Stimulated activated CD4-positive, alpha-beta T cell treated with anti-CD3 and anti-CD28 coated beads, Interleukin-1b, Interleukin-23, amount 100 ng/mL, for 4 hours (primary cell): ENCODE data around the gene NR6A1.
"Not testable (repeated sequence)": the region's sequence is repeated elsewhere in the genome, so short reads cannot be mapped to it uniquely, and the experiment has no call there.

Experiments
- DNase-seq, 2 donors: peaks; one replicate each; pipeline ENCODE4 v3.0.0-alpha.2; 2020; ENCODE audit warnings: low read depth in 2 of 2

Gene NR6A1

DNA sequence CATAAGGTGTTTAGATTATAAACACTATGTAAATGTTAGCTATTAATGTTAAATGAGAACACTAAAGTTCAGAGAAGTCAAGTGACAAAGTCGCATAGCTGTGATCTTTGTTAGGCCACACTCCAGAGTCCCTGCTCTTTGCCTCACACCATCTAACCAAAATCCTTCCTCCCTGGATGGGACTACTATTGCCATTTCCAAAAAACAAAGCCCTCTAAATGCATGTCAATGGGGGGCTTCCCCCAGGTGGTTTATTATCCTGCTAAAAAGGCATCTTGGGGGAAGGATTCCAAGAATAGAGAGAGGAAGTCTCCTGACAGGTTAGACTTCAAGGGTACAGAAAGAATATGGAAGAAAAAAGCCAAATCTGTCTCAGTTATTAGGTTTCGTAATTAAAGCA, 10.4 kb downstream of the NR6A1 start:
- no peak for DNase-seq

DNA sequence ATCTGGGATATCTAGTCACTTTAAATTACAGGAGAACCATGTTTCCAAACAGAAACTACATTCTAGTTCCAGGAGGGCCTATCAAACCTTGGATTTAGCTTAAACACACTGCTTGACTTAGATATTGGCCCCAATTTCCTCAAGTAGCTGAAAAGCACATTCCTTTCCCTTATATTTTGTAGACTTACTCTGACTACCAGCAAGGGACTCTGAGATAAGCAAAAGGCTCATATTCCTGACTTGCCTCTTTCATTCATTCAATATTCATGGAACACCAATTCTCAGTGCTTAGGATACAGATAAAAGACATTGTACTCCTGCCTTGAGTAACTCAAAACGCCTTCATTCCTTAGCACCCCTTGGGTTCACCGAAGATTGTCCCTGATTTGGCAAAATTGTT, 11.8 kb downstream of the NR6A1 start:
- no peak for DNase-seq

DNA sequence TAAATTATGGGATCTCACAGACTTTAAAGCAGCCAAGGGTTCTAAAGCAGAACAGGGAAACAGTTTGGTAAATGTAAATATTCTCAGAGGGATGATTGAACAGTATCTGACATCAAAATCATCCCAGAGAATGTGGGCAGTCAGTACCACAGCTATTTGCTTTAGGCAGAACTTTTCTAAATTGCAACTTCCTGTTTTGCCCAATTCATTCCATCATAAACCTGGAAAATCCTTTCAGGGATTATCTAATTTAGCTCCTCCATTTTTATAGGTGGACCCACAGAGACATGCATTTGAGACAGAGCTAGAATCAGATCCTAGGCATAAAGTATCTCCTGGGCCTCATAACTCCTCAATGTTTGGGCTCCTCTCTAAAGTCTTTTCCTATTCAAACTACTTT, 12.4 kb downstream of the NR6A1 start:
- DNase-seq = no peak

DNA sequence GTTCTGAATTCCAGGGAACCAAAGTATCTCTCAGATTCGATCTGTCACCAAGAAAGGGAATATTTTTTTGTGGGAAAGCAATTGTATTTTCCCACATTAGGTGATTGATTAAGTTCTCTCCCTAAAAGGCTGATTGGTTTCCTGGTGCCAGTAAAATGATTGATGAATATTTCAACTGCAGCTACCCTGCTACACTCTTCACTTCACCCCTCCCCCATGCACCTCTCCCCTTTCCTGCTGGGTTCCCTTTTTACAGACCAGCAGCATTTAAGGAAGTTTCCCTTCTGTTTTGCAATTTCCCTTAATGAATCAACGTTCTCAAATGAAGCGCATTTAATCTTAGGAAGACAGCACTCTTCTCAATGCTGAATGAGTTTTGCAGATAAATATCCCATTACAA, 13.1 kb downstream of the NR6A1 start:
- no peak for DNase-seq

DNA sequence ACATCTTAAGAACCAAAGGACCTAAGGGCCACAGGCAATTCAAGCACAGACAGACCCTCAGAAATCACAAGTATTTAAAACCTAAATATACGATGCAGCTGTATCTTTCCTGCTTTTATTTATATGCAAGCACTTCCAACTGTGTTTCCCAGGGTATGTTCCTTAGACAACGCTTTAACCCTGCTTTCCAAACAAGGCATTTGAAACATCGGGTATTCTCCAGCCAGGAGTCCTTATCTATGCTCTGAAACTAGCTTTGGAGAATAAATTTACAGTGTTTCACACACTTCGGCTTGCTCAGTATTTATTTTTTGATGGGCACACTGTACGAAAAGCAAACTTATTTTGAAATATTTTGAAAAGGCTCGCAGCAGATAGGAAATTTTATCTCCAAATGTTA, 13.5 kb downstream of the NR6A1 start:
- no peak for DNase-seq

DNA sequence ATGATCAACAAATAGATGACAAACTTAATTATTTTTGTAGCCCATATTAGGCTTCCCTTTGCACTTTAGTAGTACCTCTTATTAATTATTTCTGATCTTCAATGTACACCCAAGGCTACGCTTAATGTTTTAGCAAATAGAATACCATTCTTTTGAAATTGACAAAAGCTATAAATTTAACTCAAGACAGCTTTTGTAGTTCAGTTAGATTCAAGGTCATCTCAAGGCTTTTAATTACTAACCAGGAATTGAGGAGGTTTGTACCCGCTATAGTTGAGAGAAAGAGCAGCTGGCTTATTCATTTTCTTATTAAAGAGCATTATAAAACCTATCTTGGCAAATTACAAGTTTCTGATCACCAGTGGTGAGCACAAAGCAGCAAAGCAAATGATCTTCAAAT, 15.1 kb downstream of the NR6A1 start:
- DNase-seq = no peak

DNA sequence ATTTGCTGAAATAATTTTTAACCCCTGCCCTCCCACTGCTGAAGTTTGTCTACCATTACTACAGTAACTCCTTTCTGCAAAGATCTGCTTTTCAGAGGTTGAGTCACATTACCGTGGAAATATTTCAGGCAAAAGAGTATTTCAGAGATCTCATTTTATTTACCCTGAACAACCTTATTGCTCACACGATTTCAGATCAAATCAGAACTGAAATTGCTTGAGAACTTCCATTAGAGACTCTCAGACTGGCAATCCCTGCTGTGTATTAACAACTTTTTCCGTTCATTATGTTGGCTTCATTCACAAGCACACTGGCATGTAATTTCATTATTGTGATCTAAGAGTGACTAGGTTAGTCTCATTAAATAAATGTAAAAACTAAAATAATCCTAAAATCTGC, 16.1 kb downstream of the NR6A1 start:
- no peak for DNase-seq

DNA sequence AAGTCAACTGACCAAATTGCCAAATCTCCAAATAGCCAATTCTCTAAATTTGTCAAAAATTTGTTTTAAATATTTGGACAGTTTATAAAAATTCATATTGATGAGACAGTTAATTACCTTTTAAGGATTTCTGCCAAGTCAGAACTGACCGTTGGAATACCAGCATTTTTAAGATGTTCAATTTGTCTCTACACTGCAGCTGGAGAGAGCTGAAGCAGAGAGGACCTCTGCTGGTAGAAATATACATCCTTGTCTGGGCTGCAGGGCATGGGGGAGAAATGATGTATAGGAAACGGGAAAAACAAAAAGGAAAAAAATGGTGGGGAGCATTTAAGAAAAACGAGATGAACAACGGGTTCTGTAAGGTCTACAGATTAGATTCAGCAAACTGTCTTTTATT, 16.8 kb downstream of the NR6A1 start:
- DNase-seq = no peak

DNA sequence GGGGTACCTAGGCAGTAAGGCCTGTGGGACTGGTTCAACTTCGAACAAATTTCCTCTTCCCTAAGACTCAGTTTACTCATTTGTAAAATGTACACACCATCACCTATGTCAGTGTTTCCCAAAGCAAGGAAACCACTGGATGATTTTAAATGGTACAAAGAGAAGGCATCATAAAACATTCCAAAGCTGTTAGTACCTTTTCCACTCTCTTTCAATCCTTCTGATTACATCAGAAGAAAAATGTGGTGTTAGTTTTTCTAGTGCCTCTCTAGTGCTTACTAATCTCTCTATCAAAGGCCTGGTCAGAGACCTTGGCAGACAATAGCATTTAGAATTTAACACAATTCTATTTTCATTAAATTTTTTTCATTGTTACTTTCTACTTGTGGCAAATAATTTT, 18.1 kb downstream of the NR6A1 start:
- no peak for DNase-seq

DNA sequence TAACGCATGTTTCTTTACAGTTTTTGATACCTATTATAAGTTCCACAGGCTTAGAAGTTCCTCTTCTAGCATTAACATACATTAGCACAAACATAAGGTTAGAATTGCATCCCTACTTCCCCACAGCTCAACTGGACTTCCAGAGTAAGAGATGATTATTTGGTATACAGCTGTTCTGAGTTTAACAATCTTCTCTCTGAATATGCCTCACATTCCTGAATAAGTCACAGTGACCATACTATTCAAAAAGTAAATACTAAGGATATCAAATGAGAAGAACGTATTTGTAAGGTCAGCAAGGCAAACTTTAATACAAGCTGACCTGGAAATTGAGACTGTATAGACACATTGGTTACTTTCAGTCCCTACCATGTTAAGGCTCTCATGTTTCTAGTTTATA, 21.3 kb downstream of the NR6A1 start:
- no peak for DNase-seq

DNA sequence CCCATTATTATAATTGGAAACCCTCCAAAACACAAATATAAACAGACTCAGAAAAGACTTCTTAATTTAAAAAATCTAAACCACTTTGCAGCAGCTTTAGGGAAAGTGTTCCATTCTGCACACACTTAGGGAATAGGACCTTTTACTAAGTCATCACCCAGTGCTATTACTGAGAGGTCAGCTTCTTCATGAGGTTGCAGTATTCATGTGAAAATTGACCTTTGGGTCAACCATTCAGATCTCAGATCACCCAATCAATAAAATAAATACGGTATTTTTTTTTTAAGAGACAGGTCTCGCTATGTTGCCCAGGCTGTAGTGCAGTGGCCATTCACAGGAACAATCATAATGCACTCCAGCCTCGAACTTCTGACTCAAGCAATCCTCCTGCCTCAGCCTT, 21.8 kb downstream of the NR6A1 start:
- no peak for DNase-seq

DNA sequence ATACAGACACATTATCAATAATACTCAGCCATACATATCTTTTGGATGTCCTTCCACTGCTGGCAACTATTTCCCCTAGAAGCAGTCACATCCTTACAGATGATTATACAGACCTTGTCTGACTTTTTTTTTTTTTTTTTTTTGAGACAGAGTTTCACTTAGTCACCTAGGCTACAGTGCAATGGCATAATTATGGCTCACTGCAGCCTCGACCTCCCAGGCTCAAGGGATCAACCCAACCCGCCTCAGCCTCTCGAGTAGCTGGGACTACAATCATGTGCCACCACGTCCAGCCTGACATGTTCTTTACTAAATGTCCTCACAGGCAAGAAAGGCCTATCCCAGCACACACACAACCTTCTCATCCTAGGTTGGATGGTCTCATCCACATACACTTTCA, 24.0 kb downstream of the NR6A1 start:
- no peak for DNase-seq

DNA sequence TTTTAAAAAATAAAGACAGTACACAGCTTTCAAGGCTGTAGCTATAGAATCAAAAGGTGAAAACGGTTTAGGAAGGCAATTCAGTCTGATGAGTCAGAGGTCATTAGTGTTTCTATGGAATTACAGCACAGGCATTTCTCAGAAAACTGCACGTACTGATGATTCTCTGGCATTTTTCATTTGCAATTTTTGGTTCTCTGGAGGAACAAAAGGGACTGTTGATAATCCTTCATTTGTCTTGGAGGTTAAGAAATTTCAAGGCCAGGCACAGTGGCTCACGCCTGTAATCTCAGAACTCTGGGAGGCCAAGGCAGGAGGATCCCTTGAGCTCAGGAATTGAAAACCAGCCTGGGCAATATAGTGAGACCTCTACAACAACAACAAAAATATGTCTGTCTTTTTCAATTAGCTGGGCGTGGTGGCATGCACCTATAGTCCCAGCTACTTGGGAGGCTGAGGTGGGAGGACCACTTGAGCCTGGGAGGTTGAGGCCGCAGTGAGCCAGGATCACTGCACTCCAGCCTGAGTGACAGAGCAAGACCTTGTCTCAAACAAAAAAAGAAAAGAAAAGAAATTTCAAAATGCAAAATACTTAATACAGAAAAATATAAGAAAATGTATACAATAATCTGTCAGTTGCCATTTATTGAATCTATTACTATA, 27.3 kb downstream of the NR6A1 start:
- DNase-seq = no peak

DNA sequence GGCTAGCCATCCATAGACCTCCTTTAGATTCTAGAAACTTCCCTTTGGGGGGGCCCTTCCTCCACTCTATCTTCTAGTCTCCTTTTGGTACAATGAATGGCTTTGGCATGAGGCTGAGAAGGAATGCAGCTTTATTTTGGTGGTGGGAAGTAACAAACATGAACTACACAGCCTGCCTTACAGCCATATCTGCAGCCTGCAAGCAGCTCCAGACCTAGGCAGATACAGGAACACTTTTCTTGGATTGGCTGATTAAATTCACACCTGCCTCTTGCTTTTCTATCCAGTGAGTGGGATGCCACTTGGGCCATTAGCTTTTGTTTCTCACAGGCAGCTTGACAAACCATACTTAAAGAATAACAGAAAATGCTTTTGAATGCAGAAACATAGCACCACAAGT, 28.2 kb downstream of the NR6A1 start:
- DNase-seq = no peak

DNA sequence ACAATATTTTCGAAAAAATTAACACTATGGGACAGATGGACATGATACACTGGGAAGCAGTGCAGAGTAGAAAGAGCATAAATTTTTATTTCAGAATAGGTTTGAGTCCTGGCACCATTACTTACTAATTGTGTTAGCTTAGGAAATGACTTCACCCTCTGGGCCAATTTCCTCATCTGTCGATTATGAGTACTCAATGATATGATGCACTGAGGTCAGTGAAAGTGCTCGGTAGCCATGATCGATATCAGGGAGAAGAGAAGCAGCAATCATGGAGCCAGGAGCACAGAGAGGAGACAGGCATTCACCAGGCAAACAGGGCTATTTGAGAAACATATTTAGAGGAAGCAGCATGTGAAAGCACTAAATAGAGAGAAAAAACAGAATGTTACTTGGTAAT, 29.4 kb downstream of the NR6A1 start:
- no peak for DNase-seq

DNA sequence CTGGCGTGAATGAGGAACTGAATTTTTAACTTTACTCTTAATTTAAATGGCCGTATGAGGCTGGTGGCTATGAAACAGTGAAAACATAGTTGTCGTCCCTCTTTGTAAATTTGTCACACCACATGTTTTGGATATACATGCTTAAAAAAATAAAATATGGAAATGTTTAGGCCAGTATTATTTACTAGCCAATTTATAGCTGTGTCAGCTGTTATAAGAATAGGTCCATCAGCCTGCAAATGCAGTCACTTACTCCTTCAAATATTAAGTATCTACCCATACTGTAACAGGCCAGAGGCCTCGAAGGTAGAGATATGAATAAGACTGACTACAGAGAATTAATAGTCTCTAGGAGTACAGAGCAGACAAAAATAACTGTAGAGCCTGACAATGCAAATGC, 30.0 kb downstream of the NR6A1 start:
- DNase-seq = no peak

DNA sequence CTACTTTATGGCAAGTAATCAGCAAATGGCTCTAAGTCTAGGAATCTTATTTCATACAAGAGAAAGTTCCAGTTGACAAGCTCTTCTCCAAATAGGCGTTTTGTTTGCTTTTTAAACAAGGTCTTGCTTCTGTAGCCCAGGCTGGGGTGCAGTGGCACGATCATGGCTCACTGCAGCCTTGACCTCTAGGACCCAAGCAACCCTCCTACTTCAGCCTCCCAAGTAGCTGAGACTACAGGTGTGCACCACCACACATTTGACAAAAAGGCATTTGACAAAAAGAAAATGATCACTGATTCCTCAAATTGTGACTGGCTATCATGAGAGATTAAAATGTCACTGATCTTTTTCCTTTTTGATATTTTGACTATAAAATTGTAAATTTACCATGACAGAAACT, 31.8 kb downstream of the NR6A1 start:
- no peak for DNase-seq

DNA sequence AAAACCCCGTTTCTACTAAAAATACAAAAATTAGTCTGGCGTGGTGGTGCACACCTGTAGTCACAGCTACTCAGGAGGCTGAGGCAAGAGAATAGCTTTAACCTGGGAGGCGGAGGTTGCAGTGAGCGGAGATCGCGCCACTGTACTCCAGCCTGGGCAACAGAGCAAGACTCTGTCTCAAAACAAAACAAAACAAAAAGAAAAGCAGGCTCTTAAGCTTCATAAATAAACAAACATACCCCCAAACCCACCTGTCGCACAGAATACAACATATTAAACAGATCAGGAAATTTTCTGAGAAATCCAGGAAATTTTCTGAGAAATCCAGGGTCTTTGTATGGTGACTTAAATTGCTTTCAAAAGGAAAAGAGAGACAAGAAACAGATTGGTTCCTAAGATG, 33.0 kb downstream of the NR6A1 start:
- DNase-seq = not testable (repeated sequence)

DNA sequence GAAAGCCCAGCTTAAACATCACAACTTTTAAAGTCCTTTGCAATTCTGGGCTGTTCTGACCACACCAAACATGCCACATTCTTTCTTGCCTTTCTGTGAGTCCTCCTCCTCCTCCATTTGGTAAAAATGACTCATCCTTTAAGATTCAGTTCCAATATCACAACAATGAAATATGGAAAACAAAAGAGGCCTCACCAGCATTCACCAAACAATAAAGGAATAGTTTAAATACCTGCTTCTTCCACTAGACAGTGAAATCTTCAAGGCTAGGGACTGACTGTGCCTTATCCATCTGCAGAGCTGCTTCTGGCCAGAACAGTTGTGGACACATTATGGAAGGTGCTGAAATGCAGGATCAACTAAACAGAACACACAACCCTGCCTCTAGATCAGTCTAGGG, 36.0 kb downstream of the NR6A1 start:
- no peak for DNase-seq

DNA sequence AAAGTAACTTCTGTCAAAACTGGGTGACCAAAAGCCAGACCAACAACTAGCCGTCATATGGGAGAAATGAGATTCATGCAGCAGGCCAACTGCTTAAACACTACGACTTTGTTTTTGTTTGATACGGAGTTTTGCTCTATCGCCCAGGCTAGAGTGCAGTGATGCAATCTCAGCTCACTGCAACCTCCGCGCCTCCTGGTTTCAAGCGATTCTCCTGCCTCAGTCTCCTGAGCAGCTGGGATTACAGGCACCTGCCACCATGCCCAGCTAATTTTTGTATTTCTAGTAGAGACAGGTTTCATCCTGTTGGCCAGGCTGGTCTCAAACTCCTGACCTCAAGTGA, 36.4 kb downstream of the NR6A1 start:
- DNase-seq = not testable (repeated sequence)

DNA sequence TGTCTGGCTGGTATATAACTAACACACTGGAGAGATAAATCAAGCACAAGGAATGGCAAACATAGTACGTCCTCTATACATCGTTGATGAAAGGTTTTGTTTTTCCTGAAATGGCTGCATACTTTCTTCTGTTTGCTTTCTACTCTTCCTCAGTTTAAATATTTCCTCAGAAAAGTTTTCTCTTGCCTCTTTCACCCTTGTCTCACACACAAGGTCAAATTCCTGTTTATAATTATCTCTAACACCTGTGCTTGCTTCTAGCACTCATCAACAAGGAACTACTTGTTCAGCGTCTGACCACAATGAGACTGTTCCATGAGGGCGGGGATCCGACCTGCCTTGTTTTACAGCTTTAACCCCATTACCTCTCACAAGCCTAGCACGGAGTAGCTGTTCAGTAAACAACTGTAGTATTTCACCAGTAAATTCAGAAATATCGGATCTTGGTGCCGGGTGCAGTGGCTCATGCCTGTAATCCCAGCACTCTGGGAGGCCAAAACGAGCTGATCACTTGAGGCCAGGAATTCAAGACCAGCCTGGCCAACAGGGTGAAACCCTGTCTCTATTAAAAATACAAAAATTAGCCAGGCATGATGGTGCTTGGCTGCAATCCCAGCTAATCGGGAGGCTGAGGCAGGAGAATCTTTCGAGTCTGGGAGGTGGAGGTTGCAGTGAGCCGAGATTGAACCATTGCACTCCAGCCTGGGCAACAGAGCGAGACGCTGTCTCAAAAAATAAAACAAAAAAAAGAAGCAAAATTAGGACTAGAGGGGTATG, 37.0 kb downstream of the NR6A1 start:
- no peak for DNase-seq

DNA sequence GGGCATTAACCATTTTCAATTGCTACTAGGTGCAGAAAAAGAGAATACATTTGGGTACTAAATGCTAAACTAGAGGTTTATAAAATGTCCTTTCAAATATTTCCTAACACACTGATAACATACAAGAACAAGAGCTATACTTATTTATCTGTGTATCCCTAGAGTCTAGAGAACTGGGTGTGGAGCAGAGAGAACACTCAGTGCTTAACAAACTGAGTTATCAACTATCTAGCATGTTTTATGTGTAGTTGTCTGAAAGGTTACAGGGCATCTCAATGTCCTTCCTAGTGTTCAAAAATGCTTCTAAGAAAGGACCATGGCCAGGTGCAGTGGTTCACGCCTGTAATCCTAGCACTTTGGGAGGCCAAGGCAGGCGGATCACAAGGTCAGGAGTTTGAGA, 40.3 kb downstream of the NR6A1 start:
- DNase-seq = no peak

DNA sequence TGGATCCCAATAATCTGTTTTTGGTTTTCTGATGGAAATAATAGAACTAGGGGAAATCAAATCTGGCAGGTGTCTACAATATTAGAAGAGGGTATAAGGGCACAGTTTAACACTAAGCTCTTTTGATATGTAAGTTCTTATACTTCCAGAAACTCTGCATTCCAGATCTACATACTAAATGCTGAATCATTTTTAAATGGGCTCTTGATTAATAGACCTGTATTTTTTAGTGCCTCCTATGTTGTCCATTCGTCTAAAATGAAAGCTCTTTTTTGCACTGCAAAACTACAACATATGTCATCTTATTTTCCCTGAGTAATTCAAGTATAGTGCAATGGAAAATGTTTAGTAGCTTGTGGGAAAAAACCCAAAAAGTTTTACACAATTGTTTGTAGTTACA, 44.2 kb downstream of the NR6A1 start:
- DNase-seq = no peak

DNA sequence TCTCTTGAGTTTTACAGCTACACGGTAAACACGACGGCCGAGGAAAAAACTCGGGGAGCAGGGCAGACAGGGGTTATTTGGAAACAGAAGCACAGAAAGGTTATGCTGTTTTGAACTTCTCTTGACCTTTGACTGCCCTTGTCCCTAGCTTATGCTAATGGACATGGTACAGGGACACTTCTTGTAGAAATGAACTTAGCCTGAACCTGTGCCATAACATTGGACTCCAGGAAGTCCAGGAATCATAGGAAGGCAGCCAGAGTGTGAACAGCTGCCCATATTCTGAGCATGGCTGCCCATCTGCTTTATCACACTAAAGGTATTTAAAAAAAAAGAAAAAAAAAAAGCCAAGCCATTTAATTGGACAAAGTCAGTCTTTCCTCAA, 46.1 kb downstream of the NR6A1 start:
- DNase-seq = no peak
